Natural killer cell (primary cell): ENCODE data around the gene ZBTB42. TPM values are rescaled to one million over a fixed set of nuclear protein-coding genes. Genes with fewer than 3 reads are reported as not detected.

ENCODE experiments used
- ATAC-seq, 3 donors: fragments of 150-1000 bp in 2 of 3; fragments of 200-7000 bp in 1 of 3; cut with Tn5 transposase; 1 replicate in 1 of 3; 2 replicates in 2 of 3; pipeline ENCODE4 v1.10.0; 2021; ENCODE audit warnings: mild to moderate bottlenecking in 2 of 3, moderate library complexity in 2 of 3
- DNase-seq, 2 donors: peaks; one replicate each; pipeline versions ENCODE4 v3.0.0 to v3.0.0-alpha.2; 2013 to 2021; ENCODE audit warnings: mixed read lengths in 1 of 2
- H3K27ac ChIP-seq: one replicate; pipeline ENCODE4 v1.5.1; 2013; ENCODE audit warnings: mild to moderate bottlenecking, low read length
- H3K27me3 ChIP-seq: one replicate; pipeline ENCODE4 v1.6.1; 2013; ENCODE audit warnings: low read length; ENCODE audit not compliant: control insufficient read depth, insufficient read depth
- H3K36me3 ChIP-seq: one replicate; pipeline ENCODE4 v1.6.1; 2013; ENCODE audit warnings: low read length; ENCODE audit not compliant: control insufficient read depth, insufficient read depth
- H3K4me1 ChIP-seq: one replicate; pipeline ENCODE4 v1.6.1; 2013; ENCODE audit warnings: low read length; ENCODE audit not compliant: control insufficient read depth, insufficient read depth
- H3K4me3 ChIP-seq: one replicate; pipeline ENCODE4 v1.5.1; 2013; ENCODE audit warnings: low read length
- H3K9me3 ChIP-seq: one replicate; pipeline ENCODE4 v1.6.1; 2013; ENCODE audit warnings: low read length; ENCODE audit not compliant: control insufficient read depth, insufficient read depth
- H3K27ac Mint-ChIP-seq, 2 donors: one replicate each; pipeline ENCODE4 v1.8.0; 2022; ENCODE audit warnings: mild to moderate bottlenecking in 2 of 2, mixed read lengths in 2 of 2, moderate library complexity in 1 of 2
- H3K27me3 Mint-ChIP-seq, 2 donors: one replicate each; pipeline ENCODE4 v1.8.0; 2022; ENCODE audit warnings: low read depth in 2 of 2, mixed read lengths in 2 of 2
- H3K36me3 Mint-ChIP-seq: one replicate; pipeline ENCODE4 v1.8.0; 2022; ENCODE audit warnings: mixed read lengths
- H3K4me1 Mint-ChIP-seq, 2 donors: one replicate each; pipeline ENCODE4 v1.8.0; 2022; ENCODE audit warnings: mixed read lengths in 2 of 2
- H3K4me3 Mint-ChIP-seq: one replicate; pipeline ENCODE4 v1.8.0; 2022; ENCODE audit warnings: mild to moderate bottlenecking, moderate library complexity, mixed read lengths
- H3K9me3 Mint-ChIP-seq, 2 donors: one replicate each; pipeline ENCODE4 v1.8.0; 2022; ENCODE audit warnings: mixed read lengths in 2 of 2
- CTCF ChIP-seq: fragments of 200-600 bp; IDR thresholded peaks from one replicate; pipeline ENCODE4 v1.8.0; 2022; ENCODE audit warnings: antibody characterized with exemption
- WGBS: methylation state at CpG from one replicate; pipeline ENCODE4 v1.1.7; 2013; ENCODE audit warnings: missing lambda C conversion rate; ENCODE audit not compliant: insufficient coverage; 5-methylcytosine and 5-hydroxymethylcytosine counted together
- intact Hi-C: fragments of 100-400 bp; cut with micrococcal nuclease; formaldehyde crosslinking; loops from one replicate; pipeline ENCODE4 v1.14.2; 2022
- total RNA-seq, 4 donors: library from RNA; stranded (reverse); fragments of 120-200 nt in 1 of 4; gene quantifications; one replicate each; pipeline versions ENCODE4 v1.2.3 to v1.2.4, GENCODE V29; 2013 to 2022

Gene ZBTB42
- total RNA-seq, 3 donors from 2014 or later (not counting 1 experiment from before 2014, with no cell fraction given), result 3.6 to 4.5 (median 3.7) TPM

GRCh38 chr14:104772707-104773504 lies 28.0 kb upstream of the ZBTB42 start:
- Mint-ChIP-seq H3K27me3 (no peaks in the 10 kb centered on the region), H3K9me3 (peaks cover 0 to 2% of the 10 kb centered on the region in 2 donors), H3K36me3 (no peaks in the 10 kb centered on the region), H3K27ac (no peak overlapping the region), H3K4me1 (peaks cover 0 to 6% of the 10 kb centered on the region in 2 donors), H3K4me3 (no peak overlapping the region)
- Histone ChIP-seq H3K4me1 (peaks cover 8% of the 10 kb centered on the region), H3K9me3 (no peaks in the 10 kb centered on the region), H3K36me3 (peaks cover 43% of the 10 kb centered on the region), H3K4me3 (no peak overlapping the region), H3K27ac (no peak overlapping the region), H3K27me3 (no peaks in the 10 kb centered on the region)
- ATAC-seq (no peak), DNase-seq (no peak)
- TF ChIP-seq CTCF, result no peak
- intact Hi-C loops, result no loop called here
- WGBS, result 97% methylated on average over 38 of the region's 38 CpGs

GRCh38 chr14:104773505-104774452 lies 27.1 kb upstream of the ZBTB42 start:
- no peak overlapping the region for H3K27ac Mint-ChIP-seq
- ATAC-seq, result peak in 1 of 3 donors; percentile 5
- intact Hi-C loops, result no loop called here

GRCh38 chr14:104774453-104775072 lies 26.3 kb upstream of the ZBTB42 start:
- 90% methylated on average over 20 of the region's 20 CpGs for WGBS
- H3K4me1 ChIP-seq, result no peaks in the 10 kb centered on the region
- no peaks in the 10 kb centered on the region for H3K9me3 ChIP-seq
- no peaks in the 10 kb centered on the region for H3K36me3 Mint-ChIP-seq
- peaks cover 43% of the 10 kb centered on the region for H3K36me3 ChIP-seq
- no peak for ATAC-seq
- H3K27me3 Mint-ChIP-seq, result no peaks in the 10 kb centered on the region
- TF ChIP-seq CTCF, result no peak
- H3K27ac ChIP-seq, result no peak overlapping the region
- no peak overlapping the region for H3K27ac Mint-ChIP-seq
- H3K9me3 Mint-ChIP-seq, result peaks cover 0 to 2% of the 10 kb centered on the region in 2 donors
- no peaks in the 10 kb centered on the region for H3K27me3 ChIP-seq
- intact Hi-C loops, result no loop called here
- H3K4me3 ChIP-seq, result no peak overlapping the region
- no peak overlapping the region for H3K4me3 Mint-ChIP-seq
- peaks cover 0 to 10% of the 10 kb centered on the region in 2 donors for H3K4me1 Mint-ChIP-seq
- DNase-seq, result no peak

More at GRCh38 chr14:104773505-104774452, 27.1 kb upstream of the ZBTB42 start:
- Histone ChIP-seq H3K27ac (no peak overlapping the region), H3K9me3 (no peaks in the 10 kb centered on the region), H3K36me3 (peaks cover 43% of the 10 kb centered on the region), H3K4me3 (no peak overlapping the region), H3K4me1 (peaks cover 3% of the 10 kb centered on the region), H3K27me3 (no peaks in the 10 kb centered on the region)
- peaks cover 0 to 10% of the 10 kb centered on the region in 2 donors for H3K4me1 Mint-ChIP-seq
- no peaks in the 10 kb centered on the region for H3K36me3 Mint-ChIP-seq
- 92% methylated on average over 45 of the region's 46 CpGs for WGBS
- H3K9me3 Mint-ChIP-seq, result peaks cover 0 to 2% of the 10 kb centered on the region in 2 donors
- TF ChIP-seq CTCF, result no peak
- no peak for DNase-seq
- no peak overlapping the region for H3K4me3 Mint-ChIP-seq
- no peaks in the 10 kb centered on the region for H3K27me3 Mint-ChIP-seq
